Measurements from ENCODE around the gene MEIOB. TPM values are rescaled to one million over a fixed set of nuclear protein-coding genes. Genes with fewer than 3 reads are reported as not detected.

The MEIOB gene
- polyA plus RNA-seq, 1 donor from 2014 or later: not detected

- Mint-ChIP-seq H3K27ac (no peak overlapping the region), H3K4me1 (no peaks in the 10 kb centered on the region), H3K4me3 (no peak overlapping the region), H3K9me3 (peaks cover 0 to 14% (median 1%) of the 10 kb centered on the region in 3 donors), H3K27me3 (no peaks in the 10 kb centered on the region), H3K36me3 (peaks cover 2% of the 10 kb centered on the region)
These were observed 76.9 kb downstream of the MEIOB start for GRCh38 chr16:1794908-1795666.

- Mint-ChIP-seq H3K4me1 (no peaks in the 10 kb centered on the region), H3K36me3 (peaks cover 2% of the 10 kb centered on the region), H3K27ac (no peak overlapping the region), H3K4me3 (no peak overlapping the region), H3K9me3 (peaks cover 0 to 11% (median 1%) of the 10 kb centered on the region in 3 donors), H3K27me3 (no peaks in the 10 kb centered on the region)
These were observed 77.6 kb downstream of the MEIOB start for GRCh38 chr16:1794221-1794871.

- Mint-ChIP-seq H3K27ac (peak within 1 kb of the TSS in 1 of 3 donors; percentile 39), H3K9me3 (peaks cover 0 to 5% (median 1%) of the 10 kb centered on the region in 3 donors), H3K36me3 (peaks cover 4% of the 10 kb centered on the region), H3K4me3 (no peak within 1 kb of the TSS), H3K27me3 (no peaks in the 10 kb centered on the region), H3K4me1 (peaks cover 0 to 4% (median 0%) of the 10 kb centered on the region in 3 donors)
These were observed 78.3 kb downstream of the MEIOB start, which contains the start of gene IGFALS for GRCh38 chr16:1793578-1794220. Gene IGFALS (minus strand): TSS chr16:1793705. CDS start chr16:1793652, 53 bp downstream.

GRCh38 chr16:1792836-1793577, 79.0 kb downstream of the MEIOB start:
- Mint-ChIP-seq H3K27ac (peak overlapping the region in 1 of 3 donors; percentile 39), H3K9me3 (peaks cover 0 to 5% (median 1%) of the 10 kb centered on the region in 3 donors), H3K36me3 (peaks cover 4% of the 10 kb centered on the region)

GRCh38 chr16:1791943-1792812, 79.8 kb downstream of the MEIOB start:
- H3K36me3 Mint-ChIP-seq: peaks cover 2% of the 10 kb centered on the region
- H3K4me1 Mint-ChIP-seq: peaks cover 0 to 4% (median 0%) of the 10 kb centered on the region in 3 donors
- H3K27ac Mint-ChIP-seq: peak overlapping the region in 1 of 3 donors; percentile 39
- peaks cover 0 to 4% (median 0%) of the 10 kb centered on the region in 3 donors for H3K9me3 Mint-ChIP-seq
- no peak overlapping the region for H3K4me3 Mint-ChIP-seq
- no peaks in the 10 kb centered on the region for H3K27me3 Mint-ChIP-seq

More at GRCh38 chr16:1792836-1793577, 79.0 kb downstream of the MEIOB start:
- Mint-ChIP-seq H3K27me3 (no peaks in the 10 kb centered on the region), H3K4me3 (no peak overlapping the region), H3K4me1 (peaks cover 0 to 4% (median 0%) of the 10 kb centered on the region in 3 donors)

- H3K9me3 Mint-ChIP-seq: no peaks in the 10 kb centered on the region
- no peaks in the 10 kb centered on the region for H3K27me3 Mint-ChIP-seq
- H3K36me3 Mint-ChIP-seq: peaks cover 2% of the 10 kb centered on the region
- no peak overlapping the region for H3K27ac Mint-ChIP-seq
- peaks cover 0 to 4% (median 0%) of the 10 kb centered on the region in 3 donors for H3K4me1 Mint-ChIP-seq
- no peak overlapping the region for H3K4me3 Mint-ChIP-seq
These were observed 80.6 kb downstream of the MEIOB start for GRCh38 chr16:1791256-1791942.

GRCh38 chr16:1790611-1791255, 81.2 kb downstream of the MEIOB start:
- peaks cover 0 to 4% (median 0%) of the 10 kb centered on the region in 3 donors for H3K4me1 Mint-ChIP-seq
- H3K27me3 Mint-ChIP-seq: no peaks in the 10 kb centered on the region
- no peak overlapping the region for H3K27ac Mint-ChIP-seq
- H3K9me3 Mint-ChIP-seq: no peaks in the 10 kb centered on the region
- H3K36me3 Mint-ChIP-seq: peaks cover 2% of the 10 kb centered on the region
- H3K4me3 Mint-ChIP-seq: no peak overlapping the region

GRCh38 chr16:1790261-1790610, 81.7 kb downstream of the MEIOB start:
- Mint-ChIP-seq H3K4me3 (no peak overlapping the region), H3K27me3 (no peaks in the 10 kb centered on the region), H3K9me3 (no peaks in the 10 kb centered on the region), H3K27ac (no peak overlapping the region), H3K36me3 (peaks cover 2% of the 10 kb centered on the region), H3K4me1 (peaks cover 0 to 4% (median 0%) of the 10 kb centered on the region in 3 donors)

GRCh38 chr16:1789643-1790045, 82.3 kb downstream of the MEIOB start:
- no peaks in the 10 kb centered on the region for H3K27me3 Mint-ChIP-seq
- H3K4me3 Mint-ChIP-seq: no peak overlapping the region
- H3K9me3 Mint-ChIP-seq: no peaks in the 10 kb centered on the region
- H3K36me3 Mint-ChIP-seq: peaks cover 2% of the 10 kb centered on the region
- no peak overlapping the region for H3K27ac Mint-ChIP-seq
- H3K4me1 Mint-ChIP-seq: peaks cover 0 to 6% (median 2%) of the 10 kb centered on the region in 3 donors

- Mint-ChIP-seq H3K4me3 (peak overlapping the region in 3 of 4 donors; percentile 5 to 72 (median 66)), H3K9me3 (no peaks in the 10 kb centered on the region), H3K27me3 (no peaks in the 10 kb centered on the region), H3K36me3 (peaks cover 2% of the 10 kb centered on the region), H3K4me1 (peaks cover 0 to 6% (median 2%) of the 10 kb centered on the region in 3 donors), H3K27ac (no peak overlapping the region)
These were observed 83.3 kb downstream of the MEIOB start for GRCh38 chr16:1788708-1789100.

- H3K4me3 Mint-ChIP-seq: peak overlapping the region in 2 of 4 donors; percentile 5 to 66
- H3K27me3 Mint-ChIP-seq: no peaks in the 10 kb centered on the region
- H3K36me3 Mint-ChIP-seq: peaks cover 2% of the 10 kb centered on the region
- peaks cover 0 to 6% (median 5%) of the 10 kb centered on the region in 3 donors for H3K4me1 Mint-ChIP-seq
- H3K9me3 Mint-ChIP-seq: no peaks in the 10 kb centered on the region
- no peak overlapping the region for H3K27ac Mint-ChIP-seq
These were observed 83.8 kb downstream of the MEIOB start for GRCh38 chr16:1788095-1788707.

GRCh38 chr16:1787322-1788094, 84.5 kb downstream of the MEIOB start:
- H3K27me3 Mint-ChIP-seq: no peaks in the 10 kb centered on the region
- H3K9me3 Mint-ChIP-seq: no peaks in the 10 kb centered on the region
- H3K4me3 Mint-ChIP-seq: no peak overlapping the region
- H3K27ac Mint-ChIP-seq: no peak overlapping the region
- H3K36me3 Mint-ChIP-seq: peaks cover 2% of the 10 kb centered on the region
- peaks cover 0 to 6% (median 5%) of the 10 kb centered on the region in 3 donors for H3K4me1 Mint-ChIP-seq
